Measurements from ENCODE around the gene TNFRSF8. TPM values are rescaled to one million over a fixed set of nuclear protein-coding genes. Genes with fewer than 3 reads are reported as not detected.

TNFRSF8 gene
- total RNA-seq, 4 donors from 2014 or later, result 1.1 to 2.6 (median 1.4) TPM

- peak overlapping the region; percentile 40 to 66 (median 66) for H3K27ac ChIP-seq
- intact Hi-C loops (cut with DNase I; ENCODE audit: low total_unique reads) (loop anchor here (5.0 kb wide), 1 partner anchor 43 kb away; no protein-coding TSS in a partner anchor), in situ Hi-C loops (cut with MboI; ENCODE audit: low sequenced_read_pairs in 4 of 4) (no loop called here)
- no peaks in the 10 kb centered on the region for H3K36me3 ChIP-seq
- no peak for ATAC-seq
- peaks cover 8 to 15% of the 10 kb centered on the region in 2 donors for H3K4me1 ChIP-seq
- H3K4me3 ChIP-seq, result no peak overlapping the region
- TF ChIP-seq CTCF (IDR thresholded peaks at IDR 0.05 in 4 of 5, conservative IDR thresholded peaks at IDR 0.05 in 1 of 5), result no peak
- TF ChIP-seq POLR2A (IDR thresholded peaks at IDR 0.05), result no peak
- DNase-seq, result no peak
- no peaks in the 10 kb centered on the region for H3K27me3 ChIP-seq
- no peaks in the 10 kb centered on the region for H3K9me3 ChIP-seq
Measured at GRCh38 chr1:12144236-12144635, 81.1 kb downstream of the TNFRSF8 start.

GRCh38 chr1:12144969-12145368 is 81.9 kb downstream of the TNFRSF8 start:
- no peaks in the 10 kb centered on the region for H3K27me3 ChIP-seq
- no peaks in the 10 kb centered on the region for H3K9me3 ChIP-seq
- H3K4me1 ChIP-seq, result peaks cover 8 to 19% of the 10 kb centered on the region in 2 donors
- intact Hi-C loops (cut with DNase I; ENCODE audit: low total_unique reads) (loop anchor here (5.0 kb wide), 1 partner anchor 42 kb away; no protein-coding TSS in a partner anchor), in situ Hi-C loops (cut with MboI; ENCODE audit: low sequenced_read_pairs in 4 of 4) (no loop called here)
- H3K27ac ChIP-seq, result peak overlapping the region in 3 of 4 donors; percentile 18 to 71 (median 20)
- DNase-seq, result no peak
- no peak overlapping the region for H3K4me3 ChIP-seq
- TF ChIP-seq POLR2A (IDR thresholded peaks at IDR 0.05) (no peak), CTCF (IDR thresholded peaks at IDR 0.05 in 4 of 5, conservative IDR thresholded peaks at IDR 0.05 in 1 of 5) (no peak)
- H3K36me3 ChIP-seq, result no peaks in the 10 kb centered on the region
- ATAC-seq, result no peak

- no peaks in the 10 kb centered on the region for H3K36me3 ChIP-seq
- ATAC-seq (no peak), DNase-seq (no peak)
- in situ Hi-C loops (cut with MboI; ENCODE audit: low sequenced_read_pairs in 4 of 4), result no loop called here
- TF ChIP-seq CTCF (IDR thresholded peaks at IDR 0.05 in 4 of 5, conservative IDR thresholded peaks at IDR 0.05 in 1 of 5), result no peak
- no peak for TF ChIP-seq POLR2A (IDR thresholded peaks at IDR 0.05)
- H3K27ac ChIP-seq, result peak overlapping the region in 3 of 4 donors; percentile 65 to 71 (median 70)
- intact Hi-C loops (cut with DNase I; ENCODE audit: low total_unique reads), result no loop called here
- no peaks in the 10 kb centered on the region for H3K27me3 ChIP-seq
- peaks cover 8 to 23% of the 10 kb centered on the region in 2 donors for H3K4me1 ChIP-seq
- no peak overlapping the region for H3K4me3 ChIP-seq
- no peaks in the 10 kb centered on the region for H3K9me3 ChIP-seq
Measured at GRCh38 chr1:12145616-12146342, 82.7 kb downstream of the TNFRSF8 start.

- H3K4me1 ChIP-seq, result peaks cover 8 to 23% of the 10 kb centered on the region in 2 donors
Measured at GRCh38 chr1:12146343-12147112, 83.4 kb downstream of the TNFRSF8 start.

More at GRCh38 chr1:12146343-12147112, 83.4 kb downstream of the TNFRSF8 start:
- in situ Hi-C loops (cut with MboI; ENCODE audit: low sequenced_read_pairs in 4 of 4), result no loop called here
- H3K4me3 ChIP-seq, result no peak overlapping the region
- no peak for TF ChIP-seq CTCF (IDR thresholded peaks at IDR 0.05 in 4 of 5, conservative IDR thresholded peaks at IDR 0.05 in 1 of 5)
- no peak for TF ChIP-seq POLR2A (IDR thresholded peaks at IDR 0.05)
- no peaks in the 10 kb centered on the region for H3K27me3 ChIP-seq
- no peaks in the 10 kb centered on the region for H3K36me3 ChIP-seq
- intact Hi-C loops (cut with DNase I; ENCODE audit: low total_unique reads), result no loop called here
- ATAC-seq (no peak), DNase-seq (no peak)
- H3K9me3 ChIP-seq, result no peaks in the 10 kb centered on the region
- peak overlapping the region; percentile 53 to 71 (median 68) for H3K27ac ChIP-seq
